NOMO-1 treated with dmso at 0.1 percent for 144 hours (cell line): ENCODE measurements around the gene PERP.
"Not testable (repeated sequence)": the region's sequence is repeated elsewhere in the genome, so short reads cannot be mapped to it uniquely, and the experiment has no call there.

Experiments
- DNase-seq: peaks from one replicate; lab custom pipeline; 2025; ENCODE audit not compliant: unreplicated experiment; lab: John Stamatoyannopoulos, UW

Gene PERP

GRCh38 chr6:138107078-138107751 lies at the start of gene PERP:
TSS of gene PERP (minus strand) at chr6:138107419. CDS start at chr6:138107340, 79 bp downstream.
- DNase-seq, result no peak

- DNase-seq, result no peak
Measured at GRCh38 chr6:138155443-138155842, 48.2 kb upstream of the PERP start.

GRCh38 chr6:138146544-138146943 lies 39.3 kb upstream of the PERP start:
- DNase-seq, result no peak

GRCh38 chr6:138145402-138145801 lies 38.2 kb upstream of the PERP start:
- peak; percentile 17 for DNase-seq

- DNase-seq, result no peak
Measured at GRCh38 chr6:138142806-138143205, 35.6 kb upstream of the PERP start.

GRCh38 chr6:138129190-138129589 lies 22.0 kb upstream of the PERP start:
- no peak for DNase-seq

- DNase-seq, result no peak
Measured at GRCh38 chr6:138128096-138128495, 20.9 kb upstream of the PERP start.

- no peak for DNase-seq
Measured at GRCh38 chr6:138124096-138124495, 16.9 kb upstream of the PERP start.

GRCh38 chr6:138119976-138120375 lies 12.8 kb upstream of the PERP start:
- DNase-seq, result no peak

GRCh38 chr6:138119229-138119628 lies 12.0 kb upstream of the PERP start:
- DNase-seq, result not testable (repeated sequence)

- no peak for DNase-seq
Measured at GRCh38 chr6:138117376-138117914, 10.2 kb upstream of the PERP start.

- DNase-seq, result no peak
Measured at GRCh38 chr6:138116661-138116999, 9.4 kb upstream of the PERP start.

- peak; percentile 49 for DNase-seq
Measured at GRCh38 chr6:138115877-138116660, 8.8 kb upstream of the PERP start.

GRCh38 chr6:138115201-138115600 lies 8.0 kb upstream of the PERP start:
- DNase-seq, result no peak

GRCh38 chr6:138113588-138114210 lies 6.5 kb upstream of the PERP start:
- DNase-seq, result no peak

GRCh38 chr6:138110229-138110628 lies 3.0 kb upstream of the PERP start:
- no peak for DNase-seq

- DNase-seq, result peak; percentile 31
Measured at GRCh38 chr6:138109042-138109997, 2.1 kb upstream of the PERP start.

GRCh38 chr6:138107752-138108592 lies 753 bp upstream of the PERP start:
- DNase-seq, result no peak

GRCh38 chr6:138106665-138107077 lies 548 bp downstream of the PERP start:
- no peak for DNase-seq
